Pons (tissue), 1 donor: ENCODE data around the gene C3orf70.

Experiments
- DNase-seq: peaks from one replicate; pipeline ENCODE4 v3.0.0-alpha.2; 2016; ENCODE audit warnings: low spot score

The C3orf70 gene

GRCh38 chr3:185152410-185153170 is at the start of gene C3orf70:
Gene C3orf70, minus strand, starts transcription at chr3:185153060. Its CDS starts 237 bp downstream, at chr3:185152823.
- peak; percentile 48 for DNase-seq

GRCh38 chr3:185200639-185201038 is 47.8 kb upstream of the C3orf70 start:
- no peak for DNase-seq

- no peak for DNase-seq
These were observed 46.8 kb upstream of the C3orf70 start for GRCh38 chr3:185199671-185200070.

- DNase-seq: no peak
These were observed 46.3 kb upstream of the C3orf70 start for GRCh38 chr3:185199206-185199605.

GRCh38 chr3:185197068-185197467 is 44.2 kb upstream of the C3orf70 start:
- DNase-seq: no peak

GRCh38 chr3:185195652-185196051 is 42.8 kb upstream of the C3orf70 start:
- DNase-seq: no peak

GRCh38 chr3:185188816-185189215 is 36.0 kb upstream of the C3orf70 start:
- DNase-seq: no peak

GRCh38 chr3:185187391-185187790 is 34.5 kb upstream of the C3orf70 start:
- no peak for DNase-seq

- peak; percentile 56 for DNase-seq
These were observed 24.0 kb upstream of the C3orf70 start for GRCh38 chr3:185176750-185177359.

GRCh38 chr3:185175370-185175987 is 22.6 kb upstream of the C3orf70 start:
- peak; percentile 95 for DNase-seq

GRCh38 chr3:185172086-185173049 is 19.5 kb upstream of the C3orf70 start:
- peak; percentile 35 for DNase-seq

GRCh38 chr3:185164428-185165217 is 11.8 kb upstream of the C3orf70 start:
- no peak for DNase-seq

- no peak for DNase-seq
These were observed 9.8 kb upstream of the C3orf70 start for GRCh38 chr3:185162634-185163033.

- DNase-seq: no peak
These were observed 8.9 kb upstream of the C3orf70 start for GRCh38 chr3:185161761-185162160.

GRCh38 chr3:185157347-185157746 is 4.5 kb upstream of the C3orf70 start:
- DNase-seq: no peak

- DNase-seq: no peak
These were observed 2.8 kb upstream of the C3orf70 start for GRCh38 chr3:185155678-185156077.

GRCh38 chr3:185153861-185154629 is 1.2 kb upstream of the C3orf70 start:
- DNase-seq: peak; percentile 74

GRCh38 chr3:185153171-185153771 is 411 bp upstream of the C3orf70 start:
- peak; percentile 42 for DNase-seq

- DNase-seq: peak; percentile 40
These were observed 873 bp downstream of the C3orf70 start for GRCh38 chr3:185151964-185152409.
